ENCODE results near the gene ANXA6. TPM values are rescaled to one million over a fixed set of nuclear protein-coding genes. Genes with fewer than 3 reads are reported as not detected.

The ANXA6 gene
- total RNA-seq, 1 donor from 2014 or later = 197 TPM

DNA sequence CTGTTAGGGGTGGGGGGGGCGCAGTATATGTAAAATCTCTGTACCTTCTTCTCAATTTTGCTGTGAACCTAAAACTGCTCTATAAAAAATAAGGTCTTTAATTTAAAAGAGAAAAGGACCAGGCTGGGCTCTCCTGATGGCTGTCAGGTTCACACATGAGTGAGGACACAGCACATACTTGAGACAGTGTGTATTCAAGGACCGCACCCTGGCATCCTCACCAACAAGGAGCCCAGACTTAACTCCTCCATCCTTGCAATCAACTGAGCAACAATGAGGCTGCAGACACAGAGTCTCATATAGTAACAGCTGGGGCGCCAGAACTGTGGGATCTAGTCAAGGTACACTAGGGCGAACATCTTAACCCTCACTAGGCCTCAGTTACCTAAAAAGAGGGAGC lies 86.6 kb downstream of the ANXA6 start:
- H3K27me3 Mint-ChIP-seq (ENCODE audit: low read depth) = no peaks in the 10 kb centered on the region
- TF ChIP-seq, protein P1, sequence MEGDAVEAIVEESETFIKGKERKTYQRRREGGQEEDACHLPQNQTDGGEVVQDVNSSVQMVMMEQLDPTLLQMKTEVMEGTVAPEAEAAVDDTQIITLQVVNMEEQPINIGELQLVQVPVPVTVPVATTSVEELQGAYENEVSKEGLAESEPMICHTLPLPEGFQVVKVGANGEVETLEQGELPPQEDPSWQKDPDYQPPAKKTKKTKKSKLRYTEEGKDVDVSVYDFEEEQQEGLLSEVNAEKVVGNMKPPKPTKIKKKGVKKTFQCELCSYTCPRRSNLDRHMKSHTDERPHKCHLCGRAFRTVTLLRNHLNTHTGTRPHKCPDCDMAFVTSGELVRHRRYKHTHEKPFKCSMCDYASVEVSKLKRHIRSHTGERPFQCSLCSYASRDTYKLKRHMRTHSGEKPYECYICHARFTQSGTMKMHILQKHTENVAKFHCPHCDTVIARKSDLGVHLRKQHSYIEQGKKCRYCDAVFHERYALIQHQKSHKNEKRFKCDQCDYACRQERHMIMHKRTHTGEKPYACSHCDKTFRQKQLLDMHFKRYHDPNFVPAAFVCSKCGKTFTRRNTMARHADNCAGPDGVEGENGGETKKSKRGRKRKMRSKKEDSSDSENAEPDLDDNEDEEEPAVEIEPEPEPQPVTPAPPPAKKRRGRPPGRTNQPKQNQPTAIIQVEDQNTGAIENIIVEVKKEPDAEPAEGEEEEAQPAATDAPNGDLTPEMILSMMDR (IDR thresholded peaks at IDR 0.05; ENCODE audit: unreplicated experiment) = no peak
- peaks cover 3% of the 10 kb centered on the region for H3K9me3 Mint-ChIP-seq
- no peak overlapping the region for H3K27ac Mint-ChIP-seq
- H3K36me3 Mint-ChIP-seq = no peaks in the 10 kb centered on the region
- no peak overlapping the region for H3K4me3 Mint-ChIP-seq
- no peaks in the 10 kb centered on the region for H3K4me1 Mint-ChIP-seq
- no peak for DNase-seq (ENCODE audit: low spot score in 2 of 2, unreplicated experiment in 2 of 2)

GRCh38 chr5:151070449-151070848 lies 87.1 kb downstream of the ANXA6 start:
- Mint-ChIP-seq H3K27me3 (ENCODE audit: low read depth) (no peaks in the 10 kb centered on the region), H3K4me3 (no peak overlapping the region), H3K9me3 (peaks cover 3% of the 10 kb centered on the region), H3K36me3 (no peaks in the 10 kb centered on the region), H3K4me1 (no peaks in the 10 kb centered on the region), H3K27ac (no peak overlapping the region)
- TF ChIP-seq, protein P1 (IDR thresholded peaks at IDR 0.05; ENCODE audit: unreplicated experiment) = no peak
- no peak for DNase-seq (ENCODE audit: low spot score in 2 of 2, unreplicated experiment in 2 of 2)

GRCh38 chr5:151068433-151069197 lies 89.0 kb downstream of the ANXA6 start:
- Mint-ChIP-seq H3K27ac (no peak overlapping the region), H3K27me3 (ENCODE audit: low read depth) (no peaks in the 10 kb centered on the region), H3K9me3 (no peaks in the 10 kb centered on the region), H3K4me1 (no peaks in the 10 kb centered on the region), H3K36me3 (no peaks in the 10 kb centered on the region), H3K4me3 (no peak overlapping the region)
- TF ChIP-seq, protein P1 (IDR thresholded peaks at IDR 0.05; ENCODE audit: unreplicated experiment) = no peak
- DNase-seq (ENCODE audit: low spot score in 2 of 2, unreplicated experiment in 2 of 2) = no peak

DNA sequence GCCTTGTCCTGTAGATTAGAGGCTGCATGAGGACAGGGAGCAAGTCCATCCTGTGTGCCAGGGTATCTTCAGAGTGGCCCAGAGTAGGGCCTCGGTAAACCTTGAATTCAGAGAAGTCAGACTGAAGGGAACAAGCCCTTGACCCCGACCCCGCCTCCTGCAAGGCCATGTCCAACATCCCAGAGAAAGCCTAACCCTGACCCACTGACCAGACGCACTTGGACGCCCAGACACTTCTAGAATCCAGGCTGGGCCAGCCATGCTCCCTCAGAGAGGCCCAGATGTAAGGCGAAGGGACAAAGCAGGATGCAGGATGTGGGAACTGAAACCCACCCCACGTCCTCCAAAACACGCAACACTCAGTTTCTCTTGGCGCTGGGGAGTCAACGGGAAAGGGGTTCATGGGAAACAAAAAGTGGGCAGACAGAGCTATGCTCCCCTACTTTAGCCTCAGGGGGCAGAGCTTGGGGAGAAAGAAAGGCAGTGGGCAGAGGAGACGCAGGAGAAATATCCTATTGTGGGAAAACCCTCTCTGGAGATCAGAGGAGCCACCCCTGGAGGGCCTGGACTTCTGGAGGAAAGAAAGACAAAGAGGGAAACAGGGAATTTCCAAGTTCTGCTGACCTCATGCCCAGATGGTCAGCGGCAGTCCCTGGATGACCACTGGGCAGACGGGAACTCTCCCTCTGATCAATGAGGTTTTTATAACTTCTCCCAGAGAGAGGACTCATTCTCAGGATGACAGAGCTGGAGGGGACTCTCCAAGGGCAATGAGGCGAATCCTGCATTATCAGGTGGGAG lies 89.7 kb downstream of the ANXA6 start:
- TF ChIP-seq, protein P1 (IDR thresholded peaks at IDR 0.05; ENCODE audit: unreplicated experiment) = no peak
- H3K4me1 Mint-ChIP-seq = no peaks in the 10 kb centered on the region
- no peak overlapping the region for H3K4me3 Mint-ChIP-seq
- peaks cover 2% of the 10 kb centered on the region for H3K36me3 Mint-ChIP-seq
- no peaks in the 10 kb centered on the region for H3K27me3 Mint-ChIP-seq (ENCODE audit: low read depth)
- H3K27ac Mint-ChIP-seq = no peak overlapping the region
- no peak for DNase-seq (ENCODE audit: low spot score in 2 of 2, unreplicated experiment in 2 of 2)
- no peaks in the 10 kb centered on the region for H3K9me3 Mint-ChIP-seq

- no peak for DNase-seq (ENCODE audit: low spot score in 2 of 2, unreplicated experiment in 2 of 2)
- Mint-ChIP-seq H3K9me3 (no peaks in the 10 kb centered on the region), H3K4me1 (no peaks in the 10 kb centered on the region), H3K27ac (no peak overlapping the region), H3K27me3 (ENCODE audit: low read depth) (no peaks in the 10 kb centered on the region), H3K4me3 (no peak overlapping the region), H3K36me3 (peaks cover 3% of the 10 kb centered on the region)
- TF ChIP-seq, protein P1 (IDR thresholded peaks at IDR 0.05; ENCODE audit: unreplicated experiment) = no peak
Measured at GRCh38 chr5:151066920-151067319, 90.7 kb downstream of the ANXA6 start.

All from mesothelial cell of epicardium (in vitro differentiated cells).